Colonic mucosa (tissue), 4 donors: Measurements from ENCODE around the gene FRMD4B. TPM values are rescaled to one million over a fixed set of nuclear protein-coding genes. Genes with fewer than 3 reads are reported as not detected.
A peak's percentile ranks its signal among the peaks of the same experiment; 100 is the strongest.

Experiments
- DNase-seq: peaks from one replicate; pipeline ENCODE4 v3.0.0-alpha.2; 2020
- H3K27ac ChIP-seq: fragments of 200-600 bp; one replicate; pipeline ENCODE4 v1.8.0; 2021
- H3K27me3 ChIP-seq: fragments of 200-600 bp; one replicate; pipeline ENCODE4 v1.8.0; 2021
- H3K36me3 ChIP-seq: fragments of 200-600 bp; one replicate; pipeline ENCODE4 v1.8.0; 2021
- H3K4me1 ChIP-seq: fragments of 200-600 bp; one replicate; pipeline ENCODE4 v1.8.0; 2021; ENCODE audit warnings: mild to moderate bottlenecking
- H3K4me3 ChIP-seq: fragments of 200-600 bp; one replicate; pipeline ENCODE4 v1.8.0; 2021
- H3K9ac ChIP-seq, 2 donors: one replicate each; pipeline ENCODE4 v1.7.0; 2013; ENCODE audit warnings: control low read depth in 2 of 2, low read depth in 2 of 2, low read length in 2 of 2
- H3K9me3 ChIP-seq: fragments of 200-600 bp; one replicate; pipeline ENCODE4 v1.8.0; 2021
- intact Hi-C: fragments of 100-400 bp; cut with DNase I; formaldehyde crosslinking; loops from one replicate; pipeline ENCODE4 v1.14.1; 2022
- total RNA-seq, 2 donors: library from RNA; stranded (reverse); fragmentation: NEBNext Ultra II Directional in 1 of 2; extraction: Animal tissue kit (Norgen Biotek cat#: 25700) in 1 of 2; gene quantifications; one replicate each; pipeline ENCODE4 v1.2.1, GENCODE V29; 2021
- TF ChIP-seq, protein P1 (sequence below): fragments of 200-600 bp; IDR thresholded peaks from one replicate; pipeline ENCODE4 v1.8.0; 2022; ENCODE audit warnings: antibody characterized with exemption, mild to moderate bottlenecking
- donor health status: healthy.
- donor health status: DM: no; HTN: no; CAD: no.
- donor health status: DM: no; HTN: no; CAD: no.

FRMD4B gene
- total RNA-seq, 2 donors from 2014 or later: 13.5 to 21.1 TPM

GRCh38 chr3:69252141-69252540, 133.7 kb downstream of the FRMD4B start:
- no peak overlapping the region for H3K4me3 ChIP-seq
- DNase-seq: no peak
- TF ChIP-seq, protein P1, sequence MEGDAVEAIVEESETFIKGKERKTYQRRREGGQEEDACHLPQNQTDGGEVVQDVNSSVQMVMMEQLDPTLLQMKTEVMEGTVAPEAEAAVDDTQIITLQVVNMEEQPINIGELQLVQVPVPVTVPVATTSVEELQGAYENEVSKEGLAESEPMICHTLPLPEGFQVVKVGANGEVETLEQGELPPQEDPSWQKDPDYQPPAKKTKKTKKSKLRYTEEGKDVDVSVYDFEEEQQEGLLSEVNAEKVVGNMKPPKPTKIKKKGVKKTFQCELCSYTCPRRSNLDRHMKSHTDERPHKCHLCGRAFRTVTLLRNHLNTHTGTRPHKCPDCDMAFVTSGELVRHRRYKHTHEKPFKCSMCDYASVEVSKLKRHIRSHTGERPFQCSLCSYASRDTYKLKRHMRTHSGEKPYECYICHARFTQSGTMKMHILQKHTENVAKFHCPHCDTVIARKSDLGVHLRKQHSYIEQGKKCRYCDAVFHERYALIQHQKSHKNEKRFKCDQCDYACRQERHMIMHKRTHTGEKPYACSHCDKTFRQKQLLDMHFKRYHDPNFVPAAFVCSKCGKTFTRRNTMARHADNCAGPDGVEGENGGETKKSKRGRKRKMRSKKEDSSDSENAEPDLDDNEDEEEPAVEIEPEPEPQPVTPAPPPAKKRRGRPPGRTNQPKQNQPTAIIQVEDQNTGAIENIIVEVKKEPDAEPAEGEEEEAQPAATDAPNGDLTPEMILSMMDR: no peak
- no peaks in the 10 kb centered on the region for H3K27me3 ChIP-seq
- intact Hi-C loops: no loop called here
- H3K36me3 ChIP-seq: no peaks in the 10 kb centered on the region
- no peaks in the 10 kb centered on the region for H3K4me1 ChIP-seq
- H3K9ac ChIP-seq: no peak overlapping the region
- H3K9me3 ChIP-seq: no peaks in the 10 kb centered on the region
- H3K27ac ChIP-seq: no peak overlapping the region

GRCh38 chr3:69251078-69251805, 134.6 kb downstream of the FRMD4B start:
- H3K9ac ChIP-seq: no peak overlapping the region
- no peak for DNase-seq
- TF ChIP-seq, protein P1: no peak
- H3K4me1 ChIP-seq: no peaks in the 10 kb centered on the region
- no peaks in the 10 kb centered on the region for H3K36me3 ChIP-seq
- H3K27ac ChIP-seq: no peak overlapping the region
- no peaks in the 10 kb centered on the region for H3K27me3 ChIP-seq
- intact Hi-C loops: no loop called here
- no peaks in the 10 kb centered on the region for H3K9me3 ChIP-seq
- H3K4me3 ChIP-seq: no peak overlapping the region

- Histone ChIP-seq H3K4me1 (no peaks in the 10 kb centered on the region), H3K36me3 (no peaks in the 10 kb centered on the region), H3K4me3 (peak overlapping the region; percentile 25), H3K9ac (peak overlapping the region in 1 of 2 donors; percentile 48), H3K27ac (peak overlapping the region; percentile 54), H3K27me3 (no peaks in the 10 kb centered on the region), H3K9me3 (no peaks in the 10 kb centered on the region)
- intact Hi-C loops: no loop called here
- TF ChIP-seq, protein P1: no peak
- peak; percentile 91 for DNase-seq
Measured at GRCh38 chr3:69250014-69250413, 135.9 kb downstream of the FRMD4B start.

GRCh38 chr3:69249001-69249400, 136.9 kb downstream of the FRMD4B start:
- Histone ChIP-seq H3K4me3 (peak overlapping the region; percentile 25), H3K36me3 (no peaks in the 10 kb centered on the region), H3K27me3 (no peaks in the 10 kb centered on the region), H3K9ac (peak overlapping the region in 1 of 2 donors; percentile 35), H3K9me3 (no peaks in the 10 kb centered on the region), H3K4me1 (no peaks in the 10 kb centered on the region), H3K27ac (peak overlapping the region; percentile 54)
- intact Hi-C loops: loop anchor here (5.0 kb wide), 1 partner anchor 52 kb away; no protein-coding TSS in a partner anchor
- DNase-seq: no peak
- TF ChIP-seq, protein P1: no peak

DNA sequence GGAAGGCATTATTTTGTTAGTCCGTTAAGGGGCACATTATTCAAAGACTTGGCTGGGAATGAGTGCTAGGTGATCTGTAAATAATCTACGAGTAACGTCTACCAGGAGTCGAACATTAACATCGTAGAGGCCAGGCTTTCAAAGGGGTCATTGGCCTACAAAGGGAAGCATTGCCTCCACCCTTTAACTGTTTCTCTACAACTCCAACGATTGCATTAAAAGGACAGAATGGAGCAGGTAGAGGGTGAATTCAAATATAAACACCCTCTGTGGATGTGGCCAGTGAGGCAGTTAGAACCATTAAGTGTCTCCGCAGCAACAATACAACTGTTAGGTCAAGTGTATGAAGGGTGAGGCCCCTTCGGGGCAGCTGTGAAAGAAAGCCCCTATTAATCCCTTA, 137.5 kb downstream of the FRMD4B start:
- H3K27me3 ChIP-seq: no peaks in the 10 kb centered on the region
- no peaks in the 10 kb centered on the region for H3K36me3 ChIP-seq
- H3K4me3 ChIP-seq: no peak overlapping the region
- no peaks in the 10 kb centered on the region for H3K9me3 ChIP-seq
- no peaks in the 10 kb centered on the region for H3K4me1 ChIP-seq
- TF ChIP-seq, protein P1: no peak
- peak; percentile 22 for DNase-seq
- H3K9ac ChIP-seq: peak overlapping the region in 1 of 2 donors; percentile 35
- no peak overlapping the region for H3K27ac ChIP-seq
- intact Hi-C loops: loop anchor here (5.0 kb wide), 1 partner anchor 51 kb away; no protein-coding TSS in a partner anchor
